ENCODE measurements around the gene RIMBP2. TPM values are rescaled to one million over a fixed set of nuclear protein-coding genes. Genes with fewer than 3 reads are reported as not detected.

Gene RIMBP2
- polyA plus RNA-seq, 1 donor (not counting 4 experiments of a cell fraction or from before 2014, with no cell fraction given), result 0.16 TPM

DNA sequence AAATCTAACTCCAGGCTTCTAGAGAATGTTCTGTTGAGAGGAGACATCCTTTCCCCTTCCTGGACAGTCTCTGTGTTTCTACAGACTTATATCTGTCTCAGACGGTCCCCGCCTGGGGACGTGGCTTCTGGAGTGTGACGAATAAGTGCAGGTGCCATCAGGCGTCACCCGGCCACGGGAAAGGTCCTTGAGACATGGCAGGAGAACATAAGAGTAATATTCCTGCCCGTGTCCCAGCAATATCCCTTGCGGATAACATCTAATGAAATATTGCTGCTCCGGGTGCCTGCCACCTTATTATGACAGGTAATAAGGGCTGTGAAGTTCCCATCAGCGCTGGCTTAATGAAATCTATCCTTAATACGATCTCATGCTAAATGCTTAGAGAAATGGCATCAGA is 238.8 kb downstream of the RIMBP2 start:
- Histone ChIP-seq H3K9me3 (ENCODE audit: control insufficient read depth, low read depth, low read length) (no peaks in the 10 kb centered on the region), H3K4me3 (ENCODE audit: control insufficient read depth in 2 of 3, extremely low read depth in 1 of 3, insufficient read depth in 2 of 3, low read depth in 1 of 3, low read length in 3 of 3) (no peak overlapping the region), H4K20me1 (ENCODE audit: control insufficient read depth, extremely low read depth, insufficient read depth, low read length) (no peaks in the 10 kb centered on the region), H3K79me2 (ENCODE audit: control insufficient read depth, insufficient read depth, low read length) (no peaks in the 10 kb centered on the region), H3K27me3 (ENCODE audit: control insufficient read depth, extremely low read depth, insufficient read depth, low read length) (no peaks in the 10 kb centered on the region), H2AFZ (ENCODE audit: control insufficient read depth, low read length) (no peak overlapping the region), H3K4me2 (ENCODE audit: control insufficient read depth, extremely low read depth, insufficient read depth, low read depth, low read length) (no peak overlapping the region), H3K9me1 (ENCODE audit: control insufficient read depth, extremely low read depth, insufficient read depth, low read length) (no peaks in the 10 kb centered on the region), H3K36me3 (ENCODE audit: control insufficient read depth in 2 of 2, extremely low read depth in 1 of 2, insufficient read depth in 2 of 2, low read length in 2 of 2) (no peaks in the 10 kb centered on the region), H3K9ac (ENCODE audit: control insufficient read depth, extremely low read depth, insufficient read depth, low read length) (no peak overlapping the region), H3K27ac (ENCODE audit: control insufficient read depth, insufficient read depth, low read length) (no peak overlapping the region), H3K4me1 (ENCODE audit: control insufficient read depth, extremely low read depth, insufficient read depth, low read length) (no peaks in the 10 kb centered on the region)
- dilution Hi-C loops (cut with MboI; ENCODE audit: extremely low pct_ligation_motif_present, low sequenced_read_pairs), result no loop called here
- no peak for TF ChIP-seq EZH2 (IDR thresholded peaks at IDR 0.05; ENCODE audit: low read length)
- TF ChIP-seq, protein P1, sequence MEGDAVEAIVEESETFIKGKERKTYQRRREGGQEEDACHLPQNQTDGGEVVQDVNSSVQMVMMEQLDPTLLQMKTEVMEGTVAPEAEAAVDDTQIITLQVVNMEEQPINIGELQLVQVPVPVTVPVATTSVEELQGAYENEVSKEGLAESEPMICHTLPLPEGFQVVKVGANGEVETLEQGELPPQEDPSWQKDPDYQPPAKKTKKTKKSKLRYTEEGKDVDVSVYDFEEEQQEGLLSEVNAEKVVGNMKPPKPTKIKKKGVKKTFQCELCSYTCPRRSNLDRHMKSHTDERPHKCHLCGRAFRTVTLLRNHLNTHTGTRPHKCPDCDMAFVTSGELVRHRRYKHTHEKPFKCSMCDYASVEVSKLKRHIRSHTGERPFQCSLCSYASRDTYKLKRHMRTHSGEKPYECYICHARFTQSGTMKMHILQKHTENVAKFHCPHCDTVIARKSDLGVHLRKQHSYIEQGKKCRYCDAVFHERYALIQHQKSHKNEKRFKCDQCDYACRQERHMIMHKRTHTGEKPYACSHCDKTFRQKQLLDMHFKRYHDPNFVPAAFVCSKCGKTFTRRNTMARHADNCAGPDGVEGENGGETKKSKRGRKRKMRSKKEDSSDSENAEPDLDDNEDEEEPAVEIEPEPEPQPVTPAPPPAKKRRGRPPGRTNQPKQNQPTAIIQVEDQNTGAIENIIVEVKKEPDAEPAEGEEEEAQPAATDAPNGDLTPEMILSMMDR (optimal IDR thresholded peaks at IDR 0.05 in 1 of 3, IDR thresholded peaks at IDR 0.05 in 1 of 3, conservative IDR thresholded peaks at IDR 0.05 in 1 of 3; ENCODE audit: extremely low read depth in 1 of 3, insufficient read depth in 2 of 3, low read length in 3 of 3), result no peak
- DNase-seq (ENCODE audit: low read depth, low spot score) (no peak), FAIRE-seq (no peak)

DNA sequence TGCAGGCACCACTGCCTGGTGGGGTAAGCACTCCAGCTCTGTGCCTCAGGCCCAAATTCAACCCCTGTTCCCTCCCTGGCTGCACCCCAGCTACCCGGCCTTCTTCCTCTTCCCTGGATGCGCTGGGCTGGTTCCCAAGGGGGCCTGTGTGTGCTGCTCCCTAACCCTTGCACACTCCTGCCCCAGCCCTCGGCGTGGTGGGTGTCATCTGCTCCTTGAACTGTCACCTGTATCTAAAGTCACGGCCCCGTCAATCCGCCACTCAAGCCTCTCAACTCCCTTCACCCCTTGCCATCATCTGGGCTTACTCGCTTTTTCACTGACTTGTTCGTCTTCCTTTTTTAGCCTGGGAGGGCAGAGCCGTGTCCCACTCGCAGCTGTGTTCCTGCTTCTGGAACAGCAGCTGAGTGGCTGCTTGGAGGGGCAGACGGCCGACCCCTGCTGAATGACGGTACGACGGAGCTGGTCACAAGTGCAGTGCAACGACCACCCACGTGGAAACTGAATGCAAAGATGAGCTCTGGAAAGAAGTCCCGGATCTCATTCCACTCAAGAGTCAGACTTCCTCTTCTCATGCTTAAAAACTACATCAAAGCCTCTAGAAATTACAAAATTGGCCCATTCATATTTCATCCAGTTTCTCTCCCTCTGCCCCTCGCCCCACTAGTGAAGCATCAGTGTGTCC is 239.5 kb downstream of the RIMBP2 start:
- Histone ChIP-seq H3K4me2 (ENCODE audit: control insufficient read depth, extremely low read depth, insufficient read depth, low read depth, low read length) (no peak overlapping the region), H3K27ac (ENCODE audit: control insufficient read depth, insufficient read depth, low read length) (no peak overlapping the region), H3K9me3 (ENCODE audit: control insufficient read depth, low read depth, low read length) (no peaks in the 10 kb centered on the region), H3K36me3 (ENCODE audit: control insufficient read depth in 2 of 2, extremely low read depth in 1 of 2, insufficient read depth in 2 of 2, low read length in 2 of 2) (no peaks in the 10 kb centered on the region), H3K79me2 (ENCODE audit: control insufficient read depth, insufficient read depth, low read length) (no peaks in the 10 kb centered on the region), H2AFZ (ENCODE audit: control insufficient read depth, low read length) (no peak overlapping the region), H3K27me3 (ENCODE audit: control insufficient read depth, extremely low read depth, insufficient read depth, low read length) (no peaks in the 10 kb centered on the region), H3K4me3 (ENCODE audit: control insufficient read depth in 2 of 3, extremely low read depth in 1 of 3, insufficient read depth in 2 of 3, low read depth in 1 of 3, low read length in 3 of 3) (no peak overlapping the region), H3K9me1 (ENCODE audit: control insufficient read depth, extremely low read depth, insufficient read depth, low read length) (no peaks in the 10 kb centered on the region), H4K20me1 (ENCODE audit: control insufficient read depth, extremely low read depth, insufficient read depth, low read length) (no peaks in the 10 kb centered on the region), H3K9ac (ENCODE audit: control insufficient read depth, extremely low read depth, insufficient read depth, low read length) (no peak overlapping the region), H3K4me1 (ENCODE audit: control insufficient read depth, extremely low read depth, insufficient read depth, low read length) (no peaks in the 10 kb centered on the region)
- no peak for FAIRE-seq
- DNase-seq (ENCODE audit: low read depth, low spot score), result no peak
- TF ChIP-seq, protein P1 (optimal IDR thresholded peaks at IDR 0.05 in 1 of 3, IDR thresholded peaks at IDR 0.05 in 1 of 3, conservative IDR thresholded peaks at IDR 0.05 in 1 of 3; ENCODE audit: extremely low read depth in 1 of 3, insufficient read depth in 2 of 3, low read length in 3 of 3), result no peak
- TF ChIP-seq EZH2 (IDR thresholded peaks at IDR 0.05; ENCODE audit: low read length), result no peak
- dilution Hi-C loops (cut with MboI; ENCODE audit: extremely low pct_ligation_motif_present, low sequenced_read_pairs), result no loop called here
